Liver (tissue), 9 donors: ENCODE measurements around the gene SMU1. TPM values are rescaled to one million over a fixed set of nuclear protein-coding genes. Genes with fewer than 3 reads are reported as not detected.

ENCODE experiments used
- DNase-seq: peaks from one replicate; pipeline ENCODE4 v3.0.0-alpha.2; 2017; ENCODE audit warnings: low spot score
- H3K27ac ChIP-seq, 2 donors: one replicate each; pipeline ENCODE4 v1.7.0; 2013; ENCODE audit warnings: inconsistent platforms in 2 of 2, low read length in 2 of 2, control low read depth in 1 of 2, low read depth in 1 of 2, mild to moderate bottlenecking in 1 of 2
- H3K27me3 ChIP-seq, 4 donors: one replicate each; pipeline versions ENCODE4 v1.6.1 to v1.7.0; 2013; ENCODE audit warnings: low read length in 3 of 4, inconsistent platforms in 1 of 4, mild to moderate bottlenecking in 1 of 4, moderate library complexity in 1 of 4; ENCODE audit not compliant: control insufficient read depth in 4 of 4, insufficient read depth in 4 of 4
- H3K36me3 ChIP-seq, 4 donors: one replicate each; pipeline versions ENCODE4 v1.6.1 to v1.7.0; 2013; ENCODE audit warnings: low read length in 3 of 4, mild to moderate bottlenecking in 3 of 4, low read depth in 1 of 4, moderate library complexity in 1 of 4; ENCODE audit not compliant: control insufficient read depth in 4 of 4, insufficient read depth in 3 of 4
- H3K4me1 ChIP-seq, 4 donors: one replicate each; pipeline versions ENCODE4 v1.6.1 to v1.7.0; 2013; ENCODE audit warnings: low read length in 3 of 4, mild to moderate bottlenecking in 3 of 4, moderate library complexity in 1 of 4; ENCODE audit not compliant: control insufficient read depth in 4 of 4, insufficient read depth in 4 of 4
- H3K4me3 ChIP-seq, 3 donors: one replicate each; pipeline versions ENCODE4 v1.6.1 to v1.7.0; 2013; ENCODE audit warnings: low read length in 3 of 3, control low read depth in 1 of 3, low read depth in 1 of 3, mild to moderate bottlenecking in 1 of 3
- H3K9ac ChIP-seq, 2 donors: one replicate each; pipeline ENCODE4 v1.7.0; 2013; ENCODE audit warnings: low read length in 2 of 2, mild to moderate bottlenecking in 2 of 2, moderate library complexity in 2 of 2, control low read depth in 1 of 2, low read depth in 1 of 2
- H3K9me3 ChIP-seq, 4 donors: one replicate each; pipeline versions ENCODE4 v1.6.1 to v1.7.0; 2013; ENCODE audit warnings: low read length in 3 of 4; ENCODE audit not compliant: control insufficient read depth in 4 of 4
- ATF3 ChIP-seq: IDR thresholded peaks from 2 replicates; pipeline ENCODE4 v1.6.1; 2016; ENCODE audit warnings: antibody characterized with exemption
- EGR1 ChIP-seq, 2 donors: IDR thresholded peaks; 2 replicates each; pipeline ENCODE4 v1.6.1; 2016 to 2018; ENCODE audit warnings: antibody characterized with exemption in 2 of 2, low read depth in 2 of 2
- FOXA1 ChIP-seq: IDR thresholded peaks from 2 replicates; pipeline ENCODE4 v1.6.1; 2016; ENCODE audit warnings: antibody characterized with exemption
- FOXA2 ChIP-seq: IDR thresholded peaks from 2 replicates; pipeline ENCODE4 v1.6.1; 2016; ENCODE audit warnings: antibody characterized with exemption
- GABPA ChIP-seq, 2 donors: IDR thresholded peaks in 1 of 2; conservative IDR thresholded peaks in 1 of 2; 2 replicates each; pipeline ENCODE4 v1.6.1; 2016; ENCODE audit warnings: antibody characterized with exemption in 2 of 2, mild to moderate bottlenecking in 1 of 2, moderate library complexity in 1 of 2
- HNF4A ChIP-seq, 2 donors: conservative IDR thresholded peaks; 2 replicates each; pipeline ENCODE4 v1.6.1; 2016; ENCODE audit warnings: antibody characterized with exemption in 2 of 2, mild to moderate bottlenecking in 2 of 2
- HNF4G ChIP-seq: IDR thresholded peaks from 2 replicates; pipeline ENCODE4 v1.6.1; 2016; ENCODE audit warnings: antibody characterized with exemption
- JUND ChIP-seq, 2 donors: IDR thresholded peaks; 2 replicates each; pipeline ENCODE4 v1.6.1; 2016; ENCODE audit warnings: antibody characterized with exemption in 2 of 2
- NR2F2 ChIP-seq: IDR thresholded peaks from 2 replicates; pipeline ENCODE4 v1.6.1; 2016; ENCODE audit warnings: antibody characterized with exemption
- RAD21 ChIP-seq, 2 donors: IDR thresholded peaks; 2 replicates each; pipeline ENCODE4 v1.6.1; 2016; ENCODE audit warnings: antibody characterized with exemption in 2 of 2, mild to moderate bottlenecking in 2 of 2
- REST ChIP-seq: IDR thresholded peaks from 2 replicates; pipeline ENCODE4 v1.6.1; 2016; ENCODE audit warnings: antibody characterized with exemption, mild to moderate bottlenecking
- RXRA ChIP-seq, 2 donors: IDR thresholded peaks; 2 replicates each; pipeline ENCODE4 v1.6.1; 2017 to 2018; ENCODE audit warnings: antibody characterized with exemption in 2 of 2, mild to moderate bottlenecking in 1 of 2
- YY1 ChIP-seq: IDR thresholded peaks from 2 replicates; pipeline ENCODE4 v1.6.1; 2016; ENCODE audit warnings: antibody characterized with exemption, mild to moderate bottlenecking
- WGBS: extraction: QIAGEN DNeasy Blood & Tissue Kit; methylation state at CpG from one replicate; pipeline ENCODE4 v1.1.7; 2013; 5-methylcytosine and 5-hydroxymethylcytosine counted together
- polyA plus RNA-seq, 2 donors: library from polyadenylated mRNA; stranded (reverse) in 1 of 2; unstranded in 1 of 2; fragments of 200-250 nt in 1 of 2; fragments of >200 nt in 1 of 2; fragmentation: Nextera tagmentation in 1 of 2; extraction: Ambion mirVana in 1 of 2; gene quantifications; one replicate each; pipeline versions ENCODE4 v1.2.1 to v1.2.3, GENCODE V29; 2013 to 2015
- total RNA-seq, 2 donors: library from RNA; depleted of rRNA; stranded (reverse); fragments of >200 nt; gene quantifications; one replicate each; pipeline ENCODE4 v1.2.3, GENCODE V29; 2014
- TF ChIP-seq, protein P1 (sequence below): IDR thresholded peaks from 2 replicates; pipeline ENCODE4 v1.6.1; 2016; ENCODE audit warnings: antibody characterized with exemption
- TF ChIP-seq, protein P2 (sequence below): fragments of 150-350 bp; IDR thresholded peaks from 2 replicates; pipeline ENCODE4 v1.5.1; 2017; ENCODE audit warnings: improper control_type of control experiment, low read depth, low read length; ENCODE audit not compliant: missing input control
- TF ChIP-seq, protein P3 (sequence below): IDR thresholded peaks from 2 replicates; pipeline ENCODE4 v1.6.1; 2016; ENCODE audit warnings: antibody characterized with exemption
- donor health status: healthy.
- donor health status: healthy.
- donor health status: healthy.
- donor health status: healthy.
- donor health status: healthy.

Gene SMU1
- total and polyA plus RNA-seq, 4 donors, result 5.3 to 14.2 (median 9.5) TPM

GRCh38 chr9:33032865-33033264 lies 43.6 kb downstream of the SMU1 start (continued):
- TF ChIP-seq, protein P1, sequence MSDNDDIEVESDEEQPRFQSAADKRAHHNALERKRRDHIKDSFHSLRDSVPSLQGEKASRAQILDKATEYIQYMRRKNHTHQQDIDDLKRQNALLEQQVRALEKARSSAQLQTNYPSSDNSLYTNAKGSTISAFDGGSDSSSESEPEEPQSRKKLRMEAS, result no peak
- no peak for TF ChIP-seq NR2F2
- no peak for TF ChIP-seq GABPA (IDR thresholded peaks at IDR 0.05 in 1 of 2, conservative IDR thresholded peaks at IDR 0.05 in 1 of 2)

DNA sequence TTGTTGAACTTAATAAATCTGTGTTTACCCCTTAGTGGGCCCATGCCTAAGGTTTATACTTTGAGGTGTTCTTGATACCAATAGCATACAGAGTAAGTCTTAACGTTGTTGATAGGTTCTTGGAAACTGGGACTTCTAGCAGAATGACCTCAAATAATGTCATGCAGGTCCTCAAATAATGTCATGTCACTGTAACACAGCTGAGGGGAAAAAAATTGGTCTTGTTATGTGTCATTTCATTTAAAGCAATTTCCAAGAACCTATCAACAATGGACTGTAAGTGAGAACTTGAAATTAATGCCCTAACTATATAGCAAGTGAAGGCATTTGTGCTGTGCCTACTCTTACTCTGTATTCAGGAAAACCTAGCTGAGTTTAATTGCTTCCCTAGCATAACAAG lies 44.2 kb downstream of the SMU1 start:
- H3K9me3 ChIP-seq, result no peaks in the 10 kb centered on the region
- H3K4me1 ChIP-seq, result peaks cover 12 to 40% (median 38%) of the 10 kb centered on the region in 4 donors
- H3K36me3 ChIP-seq, result peaks cover 7 to 67% (median 60%) of the 10 kb centered on the region in 4 donors
- no peak overlapping the region for H3K4me3 ChIP-seq
- 39% methylated on average over 1 of the region's 1 CpG for WGBS
- no peak overlapping the region for H3K27ac ChIP-seq
- TF ChIP-seq EGR1 (IDR thresholded peaks at IDR 0.05; ENCODE audit: low read depth in 2 of 2) (no peak), REST (no peak), FOXA1 (no peak), HNF4G (no peak), YY1 (no peak), ATF3 (no peak), FOXA2 (no peak), HNF4A (conservative IDR thresholded peaks at IDR 0.05) (no peak), RAD21 (IDR thresholded peaks at IDR 0.05) (no peak), NR2F2 (no peak), RXRA (IDR thresholded peaks at IDR 0.05) (no peak), GABPA (IDR thresholded peaks at IDR 0.05 in 1 of 2, conservative IDR thresholded peaks at IDR 0.05 in 1 of 2) (no peak), JUND (IDR thresholded peaks at IDR 0.05) (no peak)
- TF ChIP-seq, protein P2, sequence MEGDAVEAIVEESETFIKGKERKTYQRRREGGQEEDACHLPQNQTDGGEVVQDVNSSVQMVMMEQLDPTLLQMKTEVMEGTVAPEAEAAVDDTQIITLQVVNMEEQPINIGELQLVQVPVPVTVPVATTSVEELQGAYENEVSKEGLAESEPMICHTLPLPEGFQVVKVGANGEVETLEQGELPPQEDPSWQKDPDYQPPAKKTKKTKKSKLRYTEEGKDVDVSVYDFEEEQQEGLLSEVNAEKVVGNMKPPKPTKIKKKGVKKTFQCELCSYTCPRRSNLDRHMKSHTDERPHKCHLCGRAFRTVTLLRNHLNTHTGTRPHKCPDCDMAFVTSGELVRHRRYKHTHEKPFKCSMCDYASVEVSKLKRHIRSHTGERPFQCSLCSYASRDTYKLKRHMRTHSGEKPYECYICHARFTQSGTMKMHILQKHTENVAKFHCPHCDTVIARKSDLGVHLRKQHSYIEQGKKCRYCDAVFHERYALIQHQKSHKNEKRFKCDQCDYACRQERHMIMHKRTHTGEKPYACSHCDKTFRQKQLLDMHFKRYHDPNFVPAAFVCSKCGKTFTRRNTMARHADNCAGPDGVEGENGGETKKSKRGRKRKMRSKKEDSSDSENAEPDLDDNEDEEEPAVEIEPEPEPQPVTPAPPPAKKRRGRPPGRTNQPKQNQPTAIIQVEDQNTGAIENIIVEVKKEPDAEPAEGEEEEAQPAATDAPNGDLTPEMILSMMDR, result no peak
- TF ChIP-seq, protein P1, result no peak
- TF ChIP-seq, protein P3, sequence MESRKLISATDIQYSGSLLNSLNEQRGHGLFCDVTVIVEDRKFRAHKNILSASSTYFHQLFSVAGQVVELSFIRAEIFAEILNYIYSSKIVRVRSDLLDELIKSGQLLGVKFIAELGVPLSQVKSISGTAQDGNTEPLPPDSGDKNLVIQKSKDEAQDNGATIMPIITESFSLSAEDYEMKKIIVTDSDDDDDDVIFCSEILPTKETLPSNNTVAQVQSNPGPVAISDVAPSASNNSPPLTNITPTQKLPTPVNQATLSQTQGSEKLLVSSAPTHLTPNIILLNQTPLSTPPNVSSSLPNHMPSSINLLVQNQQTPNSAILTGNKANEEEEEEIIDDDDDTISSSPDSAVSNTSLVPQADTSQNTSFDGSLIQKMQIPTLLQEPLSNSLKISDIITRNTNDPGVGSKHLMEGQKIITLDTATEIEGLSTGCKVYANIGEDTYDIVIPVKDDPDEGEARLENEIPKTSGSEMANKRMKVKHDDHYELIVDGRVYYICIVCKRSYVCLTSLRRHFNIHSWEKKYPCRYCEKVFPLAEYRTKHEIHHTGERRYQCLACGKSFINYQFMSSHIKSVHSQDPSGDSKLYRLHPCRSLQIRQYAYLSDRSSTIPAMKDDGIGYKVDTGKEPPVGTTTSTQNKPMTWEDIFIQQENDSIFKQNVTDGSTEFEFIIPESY, result no peak
- no peaks in the 10 kb centered on the region for H3K27me3 ChIP-seq
- no peak overlapping the region for H3K9ac ChIP-seq
- DNase-seq, result no peak
